H1 (cell line): Measurements from ENCODE around the gene CCSER2. TPM values are rescaled to one million over a fixed set of nuclear protein-coding genes. Genes with fewer than 3 reads are reported as not detected.

Source experiments
- CTCF ChIA-PET: fragments of 300-600 bp; sonication (Branson Sonifier 250); formaldehyde crosslinking; loops from one replicate; lab custom pipeline; 2021; ENCODE audit not compliant: partially characterized antibody; lab: Charles Lee
- POLR2A ChIA-PET: fragments of 300-600 bp; sonication (Branson Sonifier 250); formaldehyde crosslinking; loops from one replicate; lab custom pipeline; 2021; ENCODE audit warnings: inconsistent platforms; ENCODE audit not compliant: partially characterized antibody; lab: Charles Lee
- DNase-seq, 2 experiments: peaks; one replicate each; pipeline versions ENCODE4 v3.0.0 to v3.0.0-alpha.2; 2010 to 2022; ENCODE audit warnings: low spot score in 2 of 2, low read depth in 1 of 2, mixed read lengths in 1 of 2
- FAIRE-seq: peaks from 2 replicates; lab custom pipeline; 2011; peaks lifted over from hg19 to GRCh38; lab: Jason Lieb, UNC
- H2AFZ ChIP-seq: 2 replicates; pipeline ENCODE4 v1.8.1; 2012; ENCODE audit warnings: low read length, inconsistent platforms
- H2AK5ac ChIP-seq: 2 replicates; pipeline ENCODE4 v1.6.1; 2013; ENCODE audit warnings: low read depth, low read length
- H2BK120ac ChIP-seq: replicated peaks from 2 replicates; pipeline ENCODE3; 2013; ENCODE audit warnings: low read depth, low read length, inconsistent platforms
- H2BK12ac ChIP-seq: 2 replicates; pipeline ENCODE4 v1.6.1; 2013; ENCODE audit warnings: low read depth, low read length
- H2BK15ac ChIP-seq: 2 replicates; pipeline ENCODE4 v1.6.1; 2013; ENCODE audit warnings: low read length
- H2BK20ac ChIP-seq: 2 replicates; pipeline ENCODE4 v1.6.1; 2013; ENCODE audit warnings: low read length
- H2BK5ac ChIP-seq: 2 replicates; pipeline ENCODE4 v1.6.1; 2013; ENCODE audit warnings: low read depth, low read length
- H3K14ac ChIP-seq: 2 replicates; pipeline ENCODE4 v1.6.1; 2013; ENCODE audit warnings: inconsistent platforms; ENCODE audit not compliant: insufficient read length
- H3K18ac ChIP-seq: 2 replicates; pipeline ENCODE4 v1.6.1; 2013; ENCODE audit warnings: low read length; ENCODE audit errors: extremely low read depth
- H3K23ac ChIP-seq: 2 replicates; pipeline ENCODE4 v1.6.1; 2013; ENCODE audit warnings: inconsistent platforms; ENCODE audit not compliant: insufficient read length
- H3K23me2 ChIP-seq: 2 replicates; pipeline ENCODE4 v1.6.1; 2013; ENCODE audit warnings: low read depth, low read length
- H3K27ac ChIP-seq: 2 replicates; pipeline ENCODE4 v1.6.1; 2011; ENCODE audit warnings: low read depth, low read length, inconsistent platforms
- H3K27me3 ChIP-seq, 4 experiments: replicated peaks in 1 of 4; 1 replicate in 1 of 4; 2 replicates in 3 of 4; pipeline versions ENCODE4 v1.6.1 to v1.8.1; 2011 to 2013; ENCODE audit warnings: low read length in 3 of 4, mild to moderate bottlenecking in 3 of 4, inconsistent platforms in 2 of 4, mixed read lengths in 2 of 4, moderate library complexity in 1 of 4; ENCODE audit not compliant: control insufficient read depth in 3 of 4, insufficient read depth in 3 of 4; ENCODE audit errors: extremely low read depth in 1 of 4
- H3K36me3 ChIP-seq, 4 experiments: 2 replicates each; pipeline versions ENCODE4 v1.6.1 to v1.8.1; 2011 to 2013; ENCODE audit warnings: mild to moderate bottlenecking in 4 of 4, low read length in 3 of 4, moderate library complexity in 2 of 4, control low read depth in 1 of 4, inconsistent platforms in 1 of 4; ENCODE audit not compliant: insufficient read depth in 4 of 4, control insufficient read depth in 2 of 4
- H3K4ac ChIP-seq: replicated peaks from 2 replicates; pipeline ENCODE3; 2013; ENCODE audit warnings: low read length, low read depth, mixed read lengths, inconsistent platforms; ENCODE audit not compliant: insufficient read length
- H3K4me1 ChIP-seq, 4 experiments: replicated peaks in 1 of 4; 1 replicate in 1 of 4; 2 replicates in 3 of 4; pipeline versions ENCODE4 v1.6.1 to v1.8.1; 2011 to 2013; ENCODE audit warnings: low read length in 3 of 4, inconsistent platforms in 2 of 4, mixed read lengths in 1 of 4; ENCODE audit not compliant: insufficient read depth in 4 of 4, control insufficient read depth in 3 of 4
- H3K4me2 ChIP-seq, 2 experiments: 2 replicates each; pipeline versions ENCODE4 v1.6.1 to v1.8.1; 2011 to 2013; ENCODE audit warnings: low read depth in 2 of 2, low read length in 2 of 2, control low read depth in 1 of 2, inconsistent platforms in 1 of 2, mild to moderate bottlenecking in 1 of 2; ENCODE audit not compliant: insufficient read depth in 1 of 2
- H3K4me3 ChIP-seq, 4 experiments: fragments of 200-600, 300-600 bp in 1 of 4; sonication (generic), shearing (Covaris generic), sonication (Bioruptor Twin) in 1 of 4; 2 replicates each; pipeline versions ENCODE4 v1.5.1 to v1.8.1; 2011 to 2016; ENCODE audit warnings: low read length in 4 of 4, low read depth in 3 of 4, control low read depth in 2 of 4, inconsistent platforms in 2 of 4, mild to moderate bottlenecking in 2 of 4, mixed read lengths in 1 of 4, moderate library complexity in 1 of 4; ENCODE audit not compliant: insufficient read depth in 2 of 4; ENCODE audit errors: extremely low read depth in 1 of 4
- H3K56ac ChIP-seq: replicated peaks from 2 replicates; pipeline ENCODE3; 2013; ENCODE audit warnings: low read depth, mild to moderate bottlenecking, mixed read lengths, low read length, inconsistent platforms; ENCODE audit not compliant: insufficient read length
- H3K79me1 ChIP-seq: 2 replicates; pipeline ENCODE4 v1.6.1; 2013; ENCODE audit warnings: low read depth, low read length, control low read depth
- H3K79me2 ChIP-seq, 2 experiments: 2 replicates each; pipeline versions ENCODE4 v1.6.1 to v1.8.1; 2012 to 2013; ENCODE audit warnings: low read length in 2 of 2, mild to moderate bottlenecking in 2 of 2, inconsistent platforms in 1 of 2; ENCODE audit not compliant: insufficient read depth in 2 of 2, control insufficient read depth in 1 of 2
- H3K9ac ChIP-seq, 4 experiments: replicated peaks in 1 of 4; 1 replicate in 1 of 4; 2 replicates in 3 of 4; pipeline versions ENCODE4 v1.6.1 to v1.8.1; 2011 to 2013; ENCODE audit warnings: low read depth in 3 of 4, low read length in 3 of 4, control low read depth in 2 of 4, mild to moderate bottlenecking in 2 of 4, moderate library complexity in 2 of 4, inconsistent platforms in 1 of 4; ENCODE audit errors: extremely low read depth in 1 of 4
- H3K9me3 ChIP-seq, 2 experiments: 2 replicates each; pipeline versions ENCODE4 v1.6.1 to v1.8.1; 2012 to 2013; ENCODE audit warnings: mild to moderate bottlenecking in 2 of 2, moderate library complexity in 2 of 2, control low read depth in 1 of 2, inconsistent platforms in 1 of 2, low read depth in 1 of 2, low read length in 1 of 2, mixed read lengths in 1 of 2; ENCODE audit not compliant: insufficient read depth in 2 of 2
- H4K20me1 ChIP-seq, 2 experiments: replicated peaks in 1 of 2; 2 replicates each; pipeline versions ENCODE3 to v1.8.1; 2011 to 2013; ENCODE audit warnings: inconsistent platforms in 2 of 2, low read length in 2 of 2, mild to moderate bottlenecking in 1 of 2; ENCODE audit not compliant: insufficient read depth in 2 of 2, control insufficient read depth in 1 of 2
- H4K5ac ChIP-seq: 2 replicates; pipeline ENCODE4 v1.6.1; 2013; ENCODE audit warnings: low read length, low read depth, mixed read lengths, inconsistent platforms; ENCODE audit not compliant: insufficient read length
- H4K8ac ChIP-seq: 2 replicates; pipeline ENCODE4 v1.8.0; 2013; ENCODE audit warnings: mild to moderate bottlenecking, moderate library complexity, low read length, inconsistent platforms; ENCODE audit not compliant: insufficient read depth; ENCODE audit errors: extremely low read depth
- H4K91ac ChIP-seq: replicated peaks from 2 replicates; pipeline ENCODE3; 2013; ENCODE audit warnings: low read length, mixed read lengths, inconsistent platforms; ENCODE audit not compliant: insufficient read length
- BCL11A ChIP-seq, 2 experiments: IDR thresholded peaks; one replicate each; pipeline ENCODE4 v1.6.1; 2011; ENCODE audit warnings: low read depth in 2 of 2, low read length in 2 of 2, mild to moderate bottlenecking in 2 of 2
- BRCA1 ChIP-seq: IDR thresholded peaks from 2 replicates; pipeline ENCODE4 v1.6.1; 2012; ENCODE audit warnings: low read depth, low read length, improper control_type of control experiment
- CBX5 ChIP-seq: fragments of 300-800, 300-1000 bp; sonication (generic); IDR thresholded peaks from 2 replicates; pipeline ENCODE4 v1.7.1; 2016; ENCODE audit warnings: antibody characterized with exemption, low read length, low read depth
- CTCF ChIP-seq, 3 experiments: IDR thresholded peaks; 1 replicate in 2 of 3; 2 replicates in 1 of 3; pipeline versions ENCODE4 v1.5.1 to v1.6.1; 2011; ENCODE audit warnings: low read length in 3 of 3, mild to moderate bottlenecking in 3 of 3, inconsistent platforms in 2 of 3, low read depth in 1 of 3, moderate library complexity in 1 of 3; ENCODE audit not compliant: insufficient read depth in 1 of 3; ENCODE audit errors: control extremely low read depth in 1 of 3
- GABPA ChIP-seq: IDR thresholded peaks from 2 replicates; pipeline ENCODE4 v1.6.1; 2011; ENCODE audit warnings: mild to moderate bottlenecking, low read length, moderate library complexity, borderline replicate concordance; ENCODE audit not compliant: insufficient read depth
- NANOG ChIP-seq: IDR thresholded peaks from 2 replicates; pipeline ENCODE4 v1.6.1; 2011; ENCODE audit warnings: low read length, low read depth, mild to moderate bottlenecking, inconsistent platforms; ENCODE audit not compliant: insufficient read depth, poor library complexity, severe bottlenecking
- PHF8 ChIP-seq: fragments of 200-600 bp; sonication (generic); conservative IDR thresholded peaks from 2 replicates; pipeline ENCODE4 v1.7.1; 2012; ENCODE audit warnings: low read depth, mild to moderate bottlenecking, inconsistent platforms, low read length, moderate library complexity
- POLR2AphosphoS5 ChIP-seq: IDR thresholded peaks from 2 replicates; pipeline ENCODE4 v1.6.1; 2011; ENCODE audit warnings: low read depth, low read length
- RBBP5 ChIP-seq: IDR thresholded peaks from 2 replicates; pipeline ENCODE4 v1.7.1; 2012; ENCODE audit warnings: low read depth, mild to moderate bottlenecking, inconsistent platforms, low read length, moderate library complexity, borderline replicate concordance
- RFX5 ChIP-seq: IDR thresholded peaks from 2 replicates; pipeline ENCODE4 v1.6.1; 2011; ENCODE audit warnings: low read depth, low read length, improper control_type of control experiment, borderline replicate concordance
- SP2 ChIP-seq: IDR thresholded peaks from 2 replicates; pipeline ENCODE4 v1.6.1; 2012; ENCODE audit warnings: mild to moderate bottlenecking, low read length, inconsistent platforms
- TAF7 ChIP-seq: optimal IDR thresholded peaks from 2 replicates; pipeline ENCODE3; 2011; ENCODE audit warnings: low read depth, mild to moderate bottlenecking, inconsistent platforms, low read length, moderate library complexity, borderline replicate concordance
- WGBS, 2 experiments: shearing (Covaris generic) in 1 of 2; methylation state at CpG; one replicate each; pipeline versions ENCODE4 v1.1.6 to v1.1.7; 2013 to 2015; ENCODE audit warnings: low lambda C conversion rate in 2 of 2, mixed read lengths in 2 of 2, inconsistent platforms in 1 of 2, low coverage in 1 of 2, missing lambda C conversion rate in 1 of 2; ENCODE audit not compliant: insufficient replicate concordance in 2 of 2, insufficient coverage in 1 of 2, insufficient read length in 1 of 2; ENCODE audit errors: extremely low coverage in 1 of 2, missing lambda C conversion rate in 1 of 2; 5-methylcytosine and 5-hydroxymethylcytosine counted together
- polyA plus RNA-seq, 7 experiments: library from polyadenylated mRNA; depleted of rRNA in 3 of 7; stranded (reverse) in 5 of 7; unstranded in 2 of 7; fragments of >200 nt in 5 of 7; fragments of 200-250 nt in 2 of 7; gene quantifications; 1 replicate in 5 of 7; 2 replicates in 1 of 7; 4 replicates in 1 of 7; pipeline versions ENCODE4 v1.2.1 to v1.2.3, GENCODE V29; 2011 to 2013; ENCODE audit warnings: missing spikeins in 2 of 7, mixed read lengths in 2 of 7
- total RNA-seq: library from RNA; stranded (reverse); fragmentation: NEBNext Ultra II Directional; extraction: Animal tissue kit (Norgen Biotek cat#: 25700); gene quantifications from 2 replicates; pipeline ENCODE4 v1.2.1, GENCODE V29; 2021

CCSER2 gene
- total and polyA plus RNA-seq, 2 of the 8 experiments (the other 6 are each of a cell fraction or from before 2014, with no cell fraction given): 6.9 to 30.5 TPM

DNA sequence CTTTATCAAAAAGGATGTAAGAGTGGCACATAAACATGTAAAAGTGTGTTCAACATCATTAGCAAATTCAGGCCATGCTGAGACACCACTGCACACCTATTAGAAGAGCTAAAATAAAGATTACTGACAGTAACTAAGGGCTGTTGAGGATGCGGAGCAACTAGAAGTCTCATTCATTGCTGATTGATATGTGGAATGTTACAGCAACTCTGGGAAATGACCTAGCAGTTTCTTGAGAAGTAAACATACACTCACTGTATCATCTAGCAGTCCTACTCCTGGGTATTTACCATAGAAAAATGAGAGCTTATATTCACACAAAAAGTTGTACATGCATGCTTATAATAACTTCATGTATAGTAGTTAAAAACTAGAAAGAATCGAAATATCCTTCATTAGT is 77.3 kb downstream of the CCSER2 start:
- H3K4me2 ChIP-seq: no peak overlapping the region
- no peaks in the 10 kb centered on the region for H3K9me3 ChIP-seq
- H2BK120ac ChIP-seq: no peak overlapping the region
- ChIA-PET POLR2A (no interaction called here), CTCF (interaction anchor here (0.9 kb wide), 1 partner anchor 17 kb away, joined by 3 read pairs; no protein-coding TSS in a partner anchor)
- no peak overlapping the region for H4K5ac ChIP-seq
- no peak overlapping the region for H4K8ac ChIP-seq
- DNase-seq: no peak
- H2BK20ac ChIP-seq: no peak overlapping the region
- H3K4me1 ChIP-seq: peaks cover 0 to 3% (median 0%) of the 10 kb centered on the region in 4 experiments; a peak in 2 of 7 replicates
- no peak overlapping the region for H3K27ac ChIP-seq
- peaks cover 0 to 7% of the 10 kb centered on the region in 2 experiments; a peak in 2 of 4 replicates for H3K79me2 ChIP-seq
- no peak overlapping the region for H3K4ac ChIP-seq
- no peaks in the 10 kb centered on the region for H3K36me3 ChIP-seq
- no peaks in the 10 kb centered on the region for H4K20me1 ChIP-seq
- no peak overlapping the region for H2BK5ac ChIP-seq
- no peaks in the 10 kb centered on the region for H3K79me1 ChIP-seq
- H2BK15ac ChIP-seq: no peak overlapping the region
- no peak overlapping the region for H4K91ac ChIP-seq
- no peak overlapping the region for H3K56ac ChIP-seq
- no peak overlapping the region for H3K4me3 ChIP-seq
- no peak overlapping the region for H2AFZ ChIP-seq
- H3K9ac ChIP-seq: no peak overlapping the region
- H2BK12ac ChIP-seq: no peak overlapping the region
- H3K14ac ChIP-seq: no peak overlapping the region
- H3K18ac ChIP-seq: no peak overlapping the region
- no peaks in the 10 kb centered on the region for H3K27me3 ChIP-seq
- FAIRE-seq: no peak
- WGBS, 2 experiments: 85% methylated on average over 2 of the region's 2 CpGs; no CpG with 5 or more reads in 1 of the 2 experiments
- H3K23ac ChIP-seq: no peak overlapping the region
- no peaks in the 10 kb centered on the region for H3K23me2 ChIP-seq
- no peak overlapping the region for H2AK5ac ChIP-seq
- no peak for TF ChIP-seq RFX5
- no peak for TF ChIP-seq PHF8
- no peak for TF ChIP-seq POLR2AphosphoS5
- TF ChIP-seq CTCF (IDR thresholded peaks at IDR 0.05; ENCODE audit: control extremely low read depth in 1 of 3, insufficient read depth in 1 of 3, low read depth in 1 of 3, low read length in 3 of 3): no peak
- no peak for TF ChIP-seq TAF7
- no peak for TF ChIP-seq NANOG
- no peak for TF ChIP-seq GABPA
- no peak for TF ChIP-seq CBX5
- no peak for TF ChIP-seq BRCA1
- no peak for TF ChIP-seq RBBP5
- TF ChIP-seq BCL11A (IDR thresholded peaks at IDR 0.05; ENCODE audit: low read depth in 2 of 2, low read length in 2 of 2): no peak
- TF ChIP-seq SP2: no peak
